HUES48 (cell line): ENCODE data around the gene HS6ST3.
"Not testable (repeated sequence)": the region's sequence is repeated elsewhere in the genome, so short reads cannot be mapped to it uniquely, and the experiment has no call there.

ENCODE experiments used
- H3K27ac ChIP-seq: one replicate; pipeline ENCODE4 v1.7.0; 2013; ENCODE audit warnings: low read depth, low read length, inconsistent platforms
- H3K27me3 ChIP-seq: 2 replicates; pipeline ENCODE4 v1.6.1; 2013; ENCODE audit warnings: mild to moderate bottlenecking, low read length; ENCODE audit not compliant: control insufficient read depth, insufficient read depth
- H3K36me3 ChIP-seq: 2 replicates; pipeline ENCODE4 v1.6.1; 2013; ENCODE audit warnings: low read length; ENCODE audit not compliant: control insufficient read depth, insufficient read depth
- H3K4me1 ChIP-seq: 2 replicates; pipeline ENCODE4 v1.6.1; 2013; ENCODE audit warnings: mild to moderate bottlenecking, low read length; ENCODE audit not compliant: control insufficient read depth, insufficient read depth
- H3K4me3 ChIP-seq: 2 replicates; pipeline ENCODE4 v1.5.1; 2013; ENCODE audit warnings: mild to moderate bottlenecking, low read depth, low read length
- H3K9ac ChIP-seq: 2 replicates; pipeline ENCODE4 v1.6.1; 2013; ENCODE audit warnings: mild to moderate bottlenecking, low read depth, low read length, moderate library complexity
- H3K9me3 ChIP-seq: 2 replicates; pipeline ENCODE4 v1.6.1; 2013; ENCODE audit warnings: low read length; ENCODE audit not compliant: control insufficient read depth, insufficient read depth

Gene HS6ST3

DNA sequence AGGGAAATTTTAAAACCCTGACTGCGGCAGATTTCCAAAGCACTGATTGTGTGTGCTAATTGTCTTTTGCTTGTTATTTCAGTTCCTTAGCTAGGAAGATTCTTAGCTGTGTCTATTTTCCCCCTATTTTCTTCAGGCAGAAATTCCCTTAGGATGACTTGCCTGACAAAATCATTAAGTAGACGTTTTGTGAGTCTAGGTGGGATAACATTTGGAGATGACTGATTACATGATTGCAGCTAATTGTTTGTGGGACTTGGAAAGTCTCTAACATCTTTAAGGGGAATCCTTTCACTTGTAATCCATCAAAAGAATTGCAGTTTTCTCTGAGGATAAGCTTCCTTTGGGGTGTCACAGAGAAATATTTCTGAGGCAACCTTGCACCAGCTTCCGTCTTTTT lies 676.4 kb downstream of the HS6ST3 start:
- Histone ChIP-seq H3K9ac (no peak overlapping the region), H3K27ac (no peak overlapping the region), H3K4me1 (peaks cover 34% of the 10 kb centered on the region), H3K27me3 (no peaks in the 10 kb centered on the region), H3K4me3 (no peak overlapping the region), H3K36me3 (no peaks in the 10 kb centered on the region), H3K9me3 (no peaks in the 10 kb centered on the region)

DNA sequence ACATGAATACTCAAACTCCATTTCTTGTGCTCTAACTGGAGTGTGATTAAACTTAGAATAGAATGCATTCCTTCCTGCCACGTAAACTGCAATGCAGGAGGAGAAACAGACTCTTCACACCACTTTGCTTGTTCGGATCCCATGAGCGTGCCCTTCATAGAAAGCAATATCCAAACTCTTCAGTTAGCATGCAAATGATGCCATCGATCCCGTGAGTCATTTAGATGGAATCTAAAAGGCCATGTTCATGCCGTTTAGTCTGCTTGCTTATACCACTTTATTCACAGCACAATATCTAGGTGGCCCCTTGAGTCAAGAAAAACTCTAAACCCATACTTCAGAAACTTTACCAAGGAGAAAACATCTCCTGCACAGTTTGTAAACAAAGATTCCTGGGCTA lies 678.6 kb downstream of the HS6ST3 start:
- H3K4me3 ChIP-seq: no peak overlapping the region
- H3K27ac ChIP-seq: no peak overlapping the region
- no peak overlapping the region for H3K9ac ChIP-seq

DNA sequence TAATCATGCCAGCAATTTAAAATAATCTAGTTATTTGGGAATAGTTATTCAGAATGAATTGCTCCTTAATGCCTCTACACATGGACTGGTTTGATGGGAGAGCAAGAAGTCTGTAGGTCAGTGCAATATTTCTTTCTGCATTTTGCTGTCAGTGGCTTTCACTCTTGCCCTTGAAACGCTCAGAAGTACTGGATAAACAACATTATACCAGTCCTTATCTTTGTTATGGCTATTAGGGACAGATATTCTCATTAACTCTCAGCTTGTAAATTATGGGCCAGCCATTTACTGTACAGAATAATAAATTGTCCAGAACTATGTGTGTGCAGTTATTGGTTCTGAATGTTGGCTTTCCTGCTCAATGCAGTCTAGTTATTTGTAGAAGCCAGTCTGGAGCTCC lies 680.0 kb downstream of the HS6ST3 start:
- H3K4me3 ChIP-seq: no peak overlapping the region
- H3K27ac ChIP-seq: no peak overlapping the region
- H3K9me3 ChIP-seq: no peaks in the 10 kb centered on the region
- no peaks in the 10 kb centered on the region for H3K27me3 ChIP-seq
- H3K36me3 ChIP-seq: no peaks in the 10 kb centered on the region
- H3K4me1 ChIP-seq: peaks cover 23% of the 10 kb centered on the region
- no peak overlapping the region for H3K9ac ChIP-seq

More for the DNA sequence above, 678.6 kb downstream of the HS6ST3 start:
- Histone ChIP-seq H3K27me3 (no peaks in the 10 kb centered on the region), H3K9me3 (no peaks in the 10 kb centered on the region), H3K36me3 (no peaks in the 10 kb centered on the region), H3K4me1 (peaks cover 34% of the 10 kb centered on the region)

DNA sequence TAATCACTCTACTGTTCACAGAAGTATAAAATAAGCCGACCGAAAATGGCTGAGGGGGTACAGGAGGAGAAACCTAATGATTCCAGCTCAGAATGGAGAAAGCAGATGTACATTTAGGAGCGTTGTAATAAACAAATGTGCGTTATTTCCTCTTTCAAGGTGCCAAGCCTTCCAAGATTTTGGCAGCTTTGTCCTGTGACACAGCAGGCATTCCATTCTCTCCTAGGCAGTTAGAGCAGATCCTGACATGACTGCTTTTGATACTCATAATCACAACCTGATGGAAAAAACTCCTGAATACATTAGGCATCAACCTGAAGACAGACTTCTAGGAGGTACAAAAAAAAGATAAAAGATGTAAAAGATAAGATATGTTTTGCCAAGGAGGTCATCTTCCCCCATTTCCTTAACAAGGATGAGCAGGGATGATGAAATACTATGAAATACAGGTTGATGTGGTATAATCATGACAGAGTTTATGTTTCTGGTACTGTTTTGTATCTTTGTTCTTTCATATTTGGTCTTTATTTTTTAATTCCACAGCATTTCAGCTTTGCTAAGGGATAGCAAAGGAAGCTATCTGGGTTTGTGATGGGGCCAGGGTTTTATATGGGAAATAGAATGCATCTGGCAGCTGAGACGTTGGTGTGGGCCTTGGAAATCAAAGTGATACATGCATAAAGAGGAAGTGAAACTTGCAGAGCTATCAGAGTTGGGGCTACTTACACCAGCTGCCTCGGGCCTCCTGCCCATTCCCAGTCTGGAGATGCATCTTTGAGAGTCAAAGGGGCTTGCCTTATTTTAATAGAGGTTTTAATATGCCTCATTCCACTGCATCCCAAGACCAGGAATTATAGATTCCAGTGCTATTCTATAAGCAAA lies 681.8 kb downstream of the HS6ST3 start:
- H3K9me3 ChIP-seq: no peaks in the 10 kb centered on the region
- H3K27me3 ChIP-seq: no peaks in the 10 kb centered on the region
- H3K36me3 ChIP-seq: no peaks in the 10 kb centered on the region
- no peak overlapping the region for H3K27ac ChIP-seq
- H3K9ac ChIP-seq: no peak overlapping the region
- peaks cover 23% of the 10 kb centered on the region for H3K4me1 ChIP-seq
- H3K4me3 ChIP-seq: no peak overlapping the region

DNA sequence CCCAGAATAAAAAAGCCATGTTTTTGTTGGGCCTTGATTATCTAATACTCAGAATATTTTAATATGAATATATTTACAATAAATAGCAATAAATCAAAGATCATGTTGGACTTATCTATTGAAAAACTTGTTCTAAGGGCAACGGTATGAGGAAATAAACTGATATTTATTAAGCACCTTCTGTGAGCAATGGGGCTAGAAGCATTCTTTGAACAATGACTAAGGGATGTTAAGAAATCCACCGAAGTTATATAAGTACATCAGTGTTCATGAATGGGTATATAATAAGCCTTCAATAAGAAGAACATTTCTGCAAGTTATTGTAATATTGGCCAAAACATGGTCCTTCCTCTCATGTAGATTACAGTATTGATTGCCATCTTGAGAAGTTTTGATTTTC lies 682.5 kb downstream of the HS6ST3 start:
- no peaks in the 10 kb centered on the region for H3K9me3 ChIP-seq
- H3K27ac ChIP-seq: no peak overlapping the region
- H3K27me3 ChIP-seq: no peaks in the 10 kb centered on the region
- H3K9ac ChIP-seq: no peak overlapping the region
- no peaks in the 10 kb centered on the region for H3K36me3 ChIP-seq
- peaks cover 23% of the 10 kb centered on the region for H3K4me1 ChIP-seq
- no peak overlapping the region for H3K4me3 ChIP-seq

DNA sequence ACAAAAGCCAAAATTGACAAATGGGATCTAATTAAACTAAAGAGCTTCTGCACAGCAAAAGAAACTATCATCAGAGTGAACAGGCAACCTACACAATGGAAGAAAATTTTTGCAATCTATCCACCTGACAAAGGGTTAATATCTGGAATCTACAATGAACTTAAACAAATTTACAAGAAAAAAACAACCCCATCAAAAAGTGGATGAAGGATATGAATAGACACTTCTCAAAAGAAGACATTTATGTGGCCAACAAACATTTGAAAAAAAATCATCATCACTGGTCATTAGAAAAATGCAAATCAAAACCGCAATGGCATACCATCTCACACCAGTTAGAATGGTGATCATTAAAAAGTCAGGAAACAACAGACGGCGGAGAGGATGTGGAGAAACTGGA lies 688.4 kb downstream of the HS6ST3 start:
- H3K9me3 ChIP-seq, H3K36me3 ChIP-seq, H3K9ac ChIP-seq, H3K27me3 ChIP-seq, H3K4me1 ChIP-seq, H3K27ac ChIP-seq, H3K4me3 ChIP-seq: not testable (repeated sequence)

DNA sequence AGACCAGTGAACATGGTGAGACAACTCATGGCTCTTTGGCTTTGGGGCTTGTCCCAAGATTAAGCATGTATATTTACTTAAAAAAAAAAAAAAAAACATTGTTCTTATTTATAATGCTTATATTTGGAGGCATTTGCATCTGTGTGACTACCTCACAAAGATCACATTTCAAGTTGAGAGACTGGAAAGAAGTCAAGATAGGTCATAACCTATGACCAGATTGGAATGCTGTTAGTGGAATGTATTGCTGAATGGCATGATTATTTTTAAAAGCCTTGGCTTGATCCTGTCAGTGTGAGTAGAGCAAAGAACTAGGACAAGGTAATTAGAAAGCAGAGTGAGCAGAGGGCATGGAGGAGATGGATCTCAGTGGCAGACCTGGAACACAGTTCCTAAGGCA lies 689.8 kb downstream of the HS6ST3 start:
- H3K27ac ChIP-seq: no peak overlapping the region
- no peak overlapping the region for H3K9ac ChIP-seq
- no peaks in the 10 kb centered on the region for H3K9me3 ChIP-seq
- H3K4me3 ChIP-seq: no peak overlapping the region
- H3K27me3 ChIP-seq: no peaks in the 10 kb centered on the region
- H3K36me3 ChIP-seq: no peaks in the 10 kb centered on the region
- no peaks in the 10 kb centered on the region for H3K4me1 ChIP-seq

DNA sequence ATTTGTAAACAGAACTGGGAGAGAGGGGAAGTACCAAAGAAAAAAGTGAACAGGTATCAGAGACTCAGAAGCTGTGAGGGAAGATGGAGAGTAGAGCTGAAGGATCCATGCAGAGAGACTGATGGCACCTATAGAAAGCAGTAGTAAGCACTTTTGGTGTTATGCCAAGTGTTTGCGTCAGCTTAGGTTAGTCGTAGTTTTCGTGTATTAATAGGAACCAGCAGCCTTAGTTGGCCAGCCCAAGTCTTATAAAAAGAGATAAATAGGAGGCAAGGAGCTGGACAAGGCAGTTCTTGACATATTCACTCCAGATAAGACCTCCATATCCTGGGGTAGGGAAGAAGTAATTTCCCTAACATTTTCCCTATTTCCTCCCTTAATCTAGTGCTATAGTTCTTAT lies 690.2 kb downstream of the HS6ST3 start:
- H3K4me3 ChIP-seq: no peak overlapping the region
- no peaks in the 10 kb centered on the region for H3K4me1 ChIP-seq
- no peaks in the 10 kb centered on the region for H3K27me3 ChIP-seq
- H3K36me3 ChIP-seq: no peaks in the 10 kb centered on the region
- H3K9ac ChIP-seq: no peak overlapping the region
- H3K27ac ChIP-seq: no peak overlapping the region
- no peaks in the 10 kb centered on the region for H3K9me3 ChIP-seq

DNA sequence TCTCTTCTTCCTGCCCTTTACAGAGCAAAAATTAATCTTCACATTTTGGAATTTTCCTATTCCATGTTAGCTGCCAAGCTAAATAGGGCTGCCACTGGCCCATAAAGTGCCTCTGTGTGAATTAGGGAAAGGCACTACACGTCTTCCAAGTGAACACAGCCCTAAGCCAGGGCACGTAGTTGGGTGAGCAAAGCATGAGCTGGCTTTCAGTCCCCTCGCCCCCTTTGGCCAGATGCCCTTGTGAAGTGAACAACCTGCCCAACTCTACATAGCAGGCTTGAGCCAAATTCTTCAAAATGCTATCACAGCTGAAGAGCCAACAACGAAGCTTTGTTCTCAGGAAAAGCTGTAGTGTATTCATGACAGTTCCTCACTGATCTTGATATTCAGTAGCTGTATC lies 691.2 kb downstream of the HS6ST3 start:
- Histone ChIP-seq H3K4me3 (no peak overlapping the region), H3K27me3 (no peaks in the 10 kb centered on the region), H3K9me3 (no peaks in the 10 kb centered on the region), H3K9ac (no peak overlapping the region), H3K27ac (no peak overlapping the region), H3K4me1 (no peaks in the 10 kb centered on the region), H3K36me3 (no peaks in the 10 kb centered on the region)

DNA sequence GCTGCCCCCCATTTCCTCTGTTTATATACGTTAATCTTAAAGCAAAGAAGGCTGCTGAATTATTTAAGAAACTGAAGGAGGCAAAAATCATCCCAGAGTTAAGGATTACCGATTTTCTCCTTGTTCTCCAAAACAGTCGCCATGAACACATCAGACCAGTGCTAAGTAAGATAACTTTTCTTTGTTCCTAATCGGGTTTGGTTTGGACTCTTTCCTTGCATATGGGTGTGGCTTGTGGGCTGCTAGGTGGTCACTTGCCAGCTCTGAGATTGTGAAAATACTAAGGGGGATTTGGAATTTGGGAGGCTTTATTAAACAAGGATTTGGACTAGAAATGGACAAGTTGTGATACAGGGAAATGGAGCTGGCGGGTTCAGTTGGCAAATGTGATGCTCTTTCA lies 692.3 kb downstream of the HS6ST3 start:
- Histone ChIP-seq H3K36me3 (no peaks in the 10 kb centered on the region), H3K9ac (no peak overlapping the region), H3K4me1 (no peaks in the 10 kb centered on the region), H3K9me3 (no peaks in the 10 kb centered on the region), H3K27ac (no peak overlapping the region), H3K27me3 (no peaks in the 10 kb centered on the region), H3K4me3 (no peak overlapping the region)

DNA sequence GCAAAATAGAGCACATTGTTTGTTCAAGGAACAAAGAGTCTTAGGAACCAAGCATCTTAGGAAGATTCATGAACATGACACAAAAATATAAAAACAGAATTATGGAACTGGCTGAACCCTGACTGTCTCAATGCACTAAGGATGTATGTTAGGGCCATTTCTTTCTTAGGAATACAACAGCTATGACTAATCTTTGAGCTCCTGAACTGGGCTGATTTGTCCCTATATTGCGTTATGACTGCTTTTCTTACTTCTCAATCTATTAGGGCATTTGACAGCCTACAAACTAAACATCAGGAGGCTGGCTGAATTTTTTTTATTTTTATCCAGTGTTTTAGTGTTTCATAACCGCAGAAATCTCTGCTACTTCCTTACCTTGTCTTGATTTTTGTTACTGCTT lies 693.1 kb downstream of the HS6ST3 start:
- no peak overlapping the region for H3K4me3 ChIP-seq
- no peaks in the 10 kb centered on the region for H3K9me3 ChIP-seq
- H3K27ac ChIP-seq: no peak overlapping the region
- H3K27me3 ChIP-seq: no peaks in the 10 kb centered on the region
- H3K4me1 ChIP-seq: no peaks in the 10 kb centered on the region
- H3K9ac ChIP-seq: no peak overlapping the region
- no peaks in the 10 kb centered on the region for H3K36me3 ChIP-seq
